A673 (cell line): ENCODE results near the gene SDR42E1.

Experiments
- CTCF ChIP-seq: fragments of 300-800, 200-600 bp; sonication (generic); conservative IDR thresholded peaks from 2 replicates; pipeline ENCODE4 v1.5.1; 2017; ENCODE audit warnings: low read depth, mild to moderate bottlenecking, antibody characterized with exemption, low read length, moderate library complexity, mixed read lengths
- EZH2 ChIP-seq: fragments of 200-600 bp; sonication (generic); IDR thresholded peaks from 2 replicates; pipeline ENCODE4 v1.6.1; 2017; ENCODE audit warnings: borderline replicate concordance, low read depth, mild to moderate bottlenecking, mixed read lengths, antibody characterized with exemption, low read length; ENCODE audit not compliant: poor library complexity, severe bottlenecking

DNA sequence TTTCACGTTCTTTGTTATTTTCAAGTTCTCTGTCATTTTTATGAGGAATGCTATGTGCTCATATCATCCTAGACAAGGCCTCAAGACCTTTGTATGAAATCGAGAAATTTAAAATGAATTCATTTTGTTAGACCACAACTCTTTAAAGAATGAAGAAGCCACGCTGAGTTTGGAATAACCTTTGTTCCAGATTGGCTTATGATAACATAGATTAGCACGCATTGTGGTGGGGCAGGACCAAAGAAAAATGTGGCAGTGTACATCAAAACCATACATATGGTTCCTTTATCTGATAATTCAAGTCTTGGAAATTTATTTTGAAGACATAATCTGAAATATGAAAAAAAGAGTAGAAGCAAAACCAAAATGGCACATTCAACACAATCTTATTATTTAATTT is 26.0 kb upstream of the SDR42E1 start:
- no peak for TF ChIP-seq EZH2
- TF ChIP-seq CTCF = no peak
